SK-N-SH (cell line): ENCODE results near the gene MAGI2. TPM values are rescaled to one million over a fixed set of nuclear protein-coding genes. Genes with fewer than 3 reads are reported as not detected.
"Not testable (repeated sequence)": the region's sequence is repeated elsewhere in the genome, so short reads cannot be mapped to it uniquely, and the experiment has no call there.

Source experiments
- CTCF ChIA-PET: fragments of 300-600, 350-600 bp; formaldehyde crosslinking; extraction: SDS; loops from one replicate; lab custom pipeline; 2021; lab: Yijun Ruan, JAX
- POLR2A ChIA-PET: fragments of 350-600 bp; sonication (Branson Sonifier 250); formaldehyde crosslinking; extraction: SDS; loops from one replicate; lab custom pipeline; 2020; ENCODE audit warnings: antibody characterized with exemption, inconsistent platforms; lab: Yijun Ruan, JAX
- DNase-seq: peaks from one replicate; pipeline ENCODE4 v3.0.0; 2012
- H2AFZ ChIP-seq: fragments of 200-600 bp; sonication (generic); 2 replicates; pipeline ENCODE4 v1.8.1; 2016; ENCODE audit warnings: antibody characterized with exemption, mild to moderate bottlenecking, low read depth
- H3F3A ChIP-seq: fragments of 200-600 bp; sonication (generic); replicated peaks from 2 replicates; pipeline ENCODE3; 2016; ENCODE audit warnings: antibody characterized with exemption, mild to moderate bottlenecking; ENCODE audit not compliant: insufficient read depth
- H3K27ac ChIP-seq, 2 experiments: fragments of 200-500 bp in 1 of 2; fragments of 200-600 bp in 1 of 2; sonication (Bioruptor generic) in 1 of 2; sonication (generic), shearing (Covaris generic) in 1 of 2; 2 replicates each; pipeline versions ENCODE4 v1.5.1 to v1.6.1; 2014 to 2016; ENCODE audit warnings: low read depth in 2 of 2, inconsistent platforms in 1 of 2, low read length in 1 of 2, mild to moderate bottlenecking in 1 of 2, mixed read lengths in 1 of 2
- H3K27me3 ChIP-seq: fragments of 200-600 bp; sonication (generic), shearing (Covaris generic); 2 replicates; pipeline ENCODE4 v1.6.1; 2016; ENCODE audit warnings: mixed run types; ENCODE audit not compliant: insufficient read depth
- H3K36me3 ChIP-seq, 2 experiments: fragments of 200-500 bp in 1 of 2; fragments of 200-600 bp in 1 of 2; sonication (Bioruptor generic) in 1 of 2; sonication (generic) in 1 of 2; replicated peaks in 1 of 2; 2 replicates each; pipeline versions ENCODE3 to v1.5.1; 2014 to 2016; ENCODE audit warnings: low read length in 1 of 2, mild to moderate bottlenecking in 1 of 2; ENCODE audit not compliant: insufficient read depth in 2 of 2, control insufficient read depth in 1 of 2
- H3K4me1 ChIP-seq, 2 experiments: fragments of 200-500 bp in 1 of 2; fragments of 200-600 bp in 1 of 2; sonication (Bioruptor generic) in 1 of 2; sonication (generic), shearing (Covaris generic) in 1 of 2; 2 replicates each; pipeline versions ENCODE4 v1.5.1 to v1.6.1; 2014 to 2016; ENCODE audit warnings: low read depth in 1 of 2, low read length in 1 of 2, mixed run types in 1 of 2; ENCODE audit not compliant: insufficient read depth in 2 of 2, control insufficient read depth in 1 of 2
- H3K4me2 ChIP-seq: fragments of 200-600 bp; sonication (generic), shearing (Covaris generic); 2 replicates; pipeline ENCODE4 v1.6.1; 2017; ENCODE audit warnings: mixed run types
- H3K4me3 ChIP-seq, 2 experiments: fragments of 200-500 bp in 1 of 2; fragments of 200-600 bp in 1 of 2; sonication (Bioruptor generic) in 1 of 2; sonication (generic), shearing (Covaris generic) in 1 of 2; 2 replicates each; pipeline versions ENCODE4 v1.5.1 to v1.8.1; 2014 to 2016; ENCODE audit warnings: low read depth in 2 of 2, inconsistent platforms in 1 of 2, low read length in 1 of 2, mild to moderate bottlenecking in 1 of 2, mixed read lengths in 1 of 2, moderate library complexity in 1 of 2
- H3K79me2 ChIP-seq: fragments of 200-600 bp; sonication (generic); 2 replicates; pipeline ENCODE4 v1.8.1; 2017; ENCODE audit warnings: mild to moderate bottlenecking; ENCODE audit not compliant: insufficient read depth
- H3K9ac ChIP-seq: fragments of 200-600 bp; sonication (generic); 2 replicates; pipeline ENCODE4 v1.6.1; 2017; ENCODE audit warnings: mixed run types
- H3K9me2 ChIP-seq: fragments of 200-600 bp; sonication (generic); 2 replicates; pipeline ENCODE4 v1.6.1; 2017; ENCODE audit warnings: mixed run types
- H3K9me3 ChIP-seq: fragments of 200-600 bp; sonication (generic); 2 replicates; pipeline ENCODE4 v1.6.1; 2017; ENCODE audit warnings: mixed run types, mild to moderate bottlenecking, moderate library complexity
- H4K20me1 ChIP-seq: fragments of 200-600 bp; sonication (generic); 2 replicates; pipeline ENCODE4 v1.6.1; 2017; ENCODE audit warnings: mild to moderate bottlenecking, mixed run types; ENCODE audit not compliant: insufficient read depth
- ELF1 ChIP-seq: IDR thresholded peaks from 2 replicates; pipeline ENCODE4 v1.4.0; 2012
- EP300 ChIP-seq, 2 experiments: IDR thresholded peaks; 2 replicates each; pipeline versions ENCODE4 v1.4.0 to v1.6.1; 2012; ENCODE audit warnings: borderline replicate concordance in 1 of 2, low read depth in 1 of 2, low read length in 1 of 2
- EZH2phosphoT487 ChIP-seq: fragments of 200-600 bp; sonication (generic); IDR thresholded peaks from 2 replicates; pipeline ENCODE4 v1.6.1; 2017; ENCODE audit warnings: low read depth, mixed run types, mild to moderate bottlenecking, antibody characterized with exemption, moderate library complexity, borderline replicate concordance
- FOSL2 ChIP-seq: IDR thresholded peaks from 2 replicates; pipeline ENCODE4 v1.4.0; 2012; ENCODE audit warnings: low read depth, mild to moderate bottlenecking, moderate library complexity, borderline replicate concordance
- FOXM1 ChIP-seq: IDR thresholded peaks from 2 replicates; pipeline ENCODE4 v1.4.0; 2012; ENCODE audit warnings: low read depth, mild to moderate bottlenecking
- GABPA ChIP-seq: IDR thresholded peaks from 2 replicates; pipeline ENCODE4 v1.4.0; 2012; ENCODE audit warnings: low read depth, mild to moderate bottlenecking
- JUND ChIP-seq: IDR thresholded peaks from 2 replicates; pipeline ENCODE4 v1.4.0; 2012
- NFIC ChIP-seq: IDR thresholded peaks from 2 replicates; pipeline ENCODE4 v1.4.0; 2012; ENCODE audit warnings: borderline replicate concordance
- POLR2AphosphoS5 ChIP-seq: IDR thresholded peaks from 2 replicates; pipeline ENCODE4 v1.6.1; 2012; ENCODE audit warnings: low read depth, low read length
- RAD21 ChIP-seq: IDR thresholded peaks from 2 replicates; pipeline ENCODE4 v1.6.1; 2012; ENCODE audit warnings: mild to moderate bottlenecking, low read length
- RCOR1 ChIP-seq: fragments of 150-350 bp; IDR thresholded peaks from 2 replicates; pipeline ENCODE4 v1.6.1; 2017; ENCODE audit warnings: antibody characterized with exemption, low read length
- RFX5 ChIP-seq: IDR thresholded peaks from 2 replicates; pipeline ENCODE4 v1.6.1; 2012; ENCODE audit warnings: mild to moderate bottlenecking, improper control_type of control experiment, low read length
- RXRA ChIP-seq: IDR thresholded peaks from 2 replicates; pipeline ENCODE4 v1.4.0; 2012; ENCODE audit warnings: low read depth, mild to moderate bottlenecking, borderline replicate concordance
- TCF12 ChIP-seq: IDR thresholded peaks from 2 replicates; pipeline ENCODE4 v1.4.0; 2012
- TEAD4 ChIP-seq: IDR thresholded peaks from 2 replicates; pipeline ENCODE4 v1.4.0; 2012; ENCODE audit warnings: mild to moderate bottlenecking, borderline replicate concordance; ENCODE audit not compliant: insufficient read depth
- WGBS: methylation state at CpG from one replicate; pipeline ENCODE4 v1.1.6; 2017; ENCODE audit warnings: low lambda C conversion rate; 5-methylcytosine and 5-hydroxymethylcytosine counted together
- polyA plus RNA-seq, 3 experiments: library from polyadenylated mRNA; depleted of rRNA; stranded (reverse); fragments of >200 nt; gene quantifications; 2 replicates each; pipeline ENCODE4 v1.2.3, GENCODE V29; 2012
- TF ChIP-seq, protein P1 (sequence below): IDR thresholded peaks from 2 replicates; pipeline ENCODE4 v1.4.0; 2012; ENCODE audit warnings: low read depth
- TF ChIP-seq, protein P2 (sequence below): IDR thresholded peaks from 2 replicates; pipeline ENCODE4; 2012
- TF ChIP-seq, protein P3 (sequence below): fragments of 150-350 bp; IDR thresholded peaks from 2 replicates; pipeline ENCODE4 v1.6.1; 2017; ENCODE audit warnings: antibody characterized with exemption, low read length, low read depth, borderline replicate concordance
- TF ChIP-seq, protein P4 (sequence below): IDR thresholded peaks from 2 replicates; pipeline ENCODE4 v1.4.0; 2012; ENCODE audit warnings: low read depth, borderline replicate concordance

MAGI2 gene
- polyA plus RNA-seq, 1 of the 3 experiments (the other 2 are of a cell fraction), result 1.1 TPM

DNA sequence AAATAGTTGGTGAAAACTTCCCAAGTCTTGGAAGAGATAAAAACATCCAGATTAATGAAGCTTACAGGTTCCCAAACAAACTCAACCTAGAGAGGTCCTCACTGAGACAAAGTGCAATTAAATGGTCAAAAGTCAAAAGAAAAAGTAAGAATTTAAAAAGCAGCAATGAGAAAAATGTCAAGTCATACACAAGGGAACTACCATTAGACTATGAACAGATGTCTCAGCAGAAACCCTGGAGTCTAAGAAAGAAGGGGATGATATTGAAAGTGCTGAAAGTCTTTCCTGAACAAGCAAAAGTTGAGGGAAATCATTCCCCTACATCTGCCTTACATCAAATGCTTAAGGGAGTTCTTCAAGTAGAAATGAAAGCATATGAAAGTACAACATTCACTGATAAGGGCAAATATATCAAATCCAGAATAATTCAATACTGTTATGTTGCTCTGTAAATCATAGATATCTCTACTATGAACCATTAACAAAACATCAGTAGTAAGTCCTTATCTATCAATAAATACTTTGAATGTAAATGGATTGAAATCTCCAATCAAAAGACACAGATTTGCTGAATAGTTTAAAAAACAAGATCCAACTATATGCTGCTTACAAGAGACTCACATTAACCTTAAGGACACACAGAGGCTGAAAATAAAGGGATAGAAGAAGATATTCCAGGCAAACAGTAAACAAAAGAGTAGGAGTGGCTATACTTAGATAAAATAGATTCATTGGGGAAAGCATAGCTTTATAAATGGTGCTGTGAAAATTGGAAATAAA, 1205.4 kb downstream of the MAGI2 start:
- H2AFZ ChIP-seq, result no peak overlapping the region
- ChIA-PET POLR2A (no interaction called here), CTCF (interaction anchor here (0.7 to 1.4 kb wide), 4 partner anchors 10 to 228 kb away, joined by 3 to 6 read pairs (median 3); no protein-coding TSS in a partner anchor)
- H3F3A ChIP-seq, result no peaks in the 10 kb centered on the region
- H3K4me2 ChIP-seq, result no peak overlapping the region
- TF ChIP-seq JUND, result no peak
- no peak for TF ChIP-seq EP300 (IDR thresholded peaks at IDR 0.05; ENCODE audit: borderline replicate concordance in 1 of 2, low read depth in 1 of 2, low read length in 1 of 2)
- TF ChIP-seq, protein P1, sequence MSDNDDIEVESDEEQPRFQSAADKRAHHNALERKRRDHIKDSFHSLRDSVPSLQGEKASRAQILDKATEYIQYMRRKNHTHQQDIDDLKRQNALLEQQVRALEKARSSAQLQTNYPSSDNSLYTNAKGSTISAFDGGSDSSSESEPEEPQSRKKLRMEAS, result no peak
- TF ChIP-seq TEAD4, result no peak
- no peak for DNase-seq
- H3K27me3 ChIP-seq, result no peaks in the 10 kb centered on the region
- H3K36me3 ChIP-seq, result no peaks in the 10 kb centered on the region
- H3K4me1 ChIP-seq, result no peaks in the 10 kb centered on the region
- H3K9ac ChIP-seq, result no peak overlapping the region
- no peaks in the 10 kb centered on the region for H4K20me1 ChIP-seq
- peaks cover 28% of the 10 kb centered on the region; the same call in 1 of the 2 replicates for H3K9me3 ChIP-seq
- no peaks in the 10 kb centered on the region for H3K79me2 ChIP-seq
- no peaks in the 10 kb centered on the region for H3K9me2 ChIP-seq
- no peak overlapping the region for H3K4me3 ChIP-seq
- no peak overlapping the region for H3K27ac ChIP-seq

DNA sequence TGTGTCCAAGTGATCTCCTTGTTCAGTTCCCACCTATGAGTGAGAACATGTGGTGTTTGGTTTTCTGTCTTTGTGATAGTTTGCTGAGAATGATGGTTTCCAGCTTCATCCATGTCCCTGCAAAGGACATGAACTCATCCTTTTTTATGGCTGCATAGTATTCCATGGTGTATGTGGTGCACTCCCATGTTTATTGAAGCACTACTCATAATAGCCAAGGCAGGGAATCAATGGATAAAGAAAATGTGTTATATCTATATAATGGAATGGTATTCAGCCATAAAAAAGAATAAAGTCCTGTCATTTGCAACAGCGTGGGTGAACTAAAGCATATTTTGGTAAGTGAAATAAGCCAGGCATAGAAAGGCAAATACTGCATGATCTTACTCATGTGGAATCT, 1213.3 kb downstream of the MAGI2 start:
- H3K4me2 ChIP-seq, H3K27me3 ChIP-seq, DNase-seq, H3K4me3 ChIP-seq, H3K9ac ChIP-seq, H3K9me2 ChIP-seq, H3K36me3 ChIP-seq, H3K27ac ChIP-seq, H3K4me1 ChIP-seq, H3F3A ChIP-seq, POLR2A ChIA-PET, H3K9me3 ChIP-seq, H2AFZ ChIP-seq, H3K79me2 ChIP-seq, H4K20me1 ChIP-seq: not testable (repeated sequence)
- CTCF ChIA-PET, result interaction anchor here (1.2 kb wide), 1 partner anchor 220 kb away, joined by 3 read pairs; no protein-coding TSS in a partner anchor
- 90% methylated on average over 1 of the region's 1 CpG for WGBS

DNA sequence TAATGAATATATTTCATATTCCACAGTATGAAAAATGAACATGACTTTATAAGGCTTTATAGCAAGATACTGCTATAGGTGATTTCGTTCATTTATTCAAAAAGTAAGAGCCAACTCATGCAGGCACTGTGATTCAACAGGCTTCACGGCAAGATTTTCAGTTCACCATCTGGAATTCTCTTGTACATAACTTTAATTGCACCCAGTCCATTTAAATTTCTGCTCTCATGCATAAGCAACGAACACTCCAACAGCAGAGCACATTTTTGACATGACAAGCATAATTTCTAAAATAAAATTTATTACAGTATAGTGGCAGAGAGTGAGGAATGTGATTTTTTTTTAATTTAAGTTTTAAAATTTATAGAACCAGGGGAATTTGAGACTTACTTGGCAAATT, 1218.8 kb downstream of the MAGI2 start:
- H3K4me3 ChIP-seq, result no peak overlapping the region
- H3K4me1 ChIP-seq, result peaks cover 0 to 3% of the 10 kb centered on the region in 2 experiments; a peak in 2 of 4 replicates
- H3K27me3 ChIP-seq, result no peaks in the 10 kb centered on the region
- ChIA-PET POLR2A (no interaction called here), CTCF (no interaction called here)
- no peaks in the 10 kb centered on the region for H3K9me2 ChIP-seq
- no peaks in the 10 kb centered on the region for H3K79me2 ChIP-seq
- no peak for TF ChIP-seq EP300 (IDR thresholded peaks at IDR 0.05; ENCODE audit: borderline replicate concordance in 1 of 2, low read depth in 1 of 2, low read length in 1 of 2)
- TF ChIP-seq POLR2AphosphoS5, result no peak
- TF ChIP-seq RXRA, result no peak
- no peak for TF ChIP-seq TCF12
- no peak for TF ChIP-seq RAD21
- no peak for TF ChIP-seq RFX5
- TF ChIP-seq TEAD4, result no peak
- no peak for TF ChIP-seq ELF1
- TF ChIP-seq NFIC, result no peak
- TF ChIP-seq, protein P2, sequence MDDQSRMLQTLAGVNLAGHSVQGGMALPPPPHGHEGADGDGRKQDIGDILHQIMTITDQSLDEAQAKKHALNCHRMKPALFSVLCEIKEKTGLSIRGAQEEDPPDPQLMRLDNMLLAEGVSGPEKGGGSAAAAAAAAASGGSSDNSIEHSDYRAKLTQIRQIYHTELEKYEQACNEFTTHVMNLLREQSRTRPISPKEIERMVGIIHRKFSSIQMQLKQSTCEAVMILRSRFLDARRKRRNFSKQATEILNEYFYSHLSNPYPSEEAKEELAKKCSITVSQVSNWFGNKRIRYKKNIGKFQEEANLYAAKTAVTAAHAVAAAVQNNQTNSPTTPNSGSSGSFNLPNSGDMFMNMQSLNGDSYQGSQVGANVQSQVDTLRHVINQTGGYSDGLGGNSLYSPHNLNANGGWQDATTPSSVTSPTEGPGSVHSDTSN, result no peak
- no peak for TF ChIP-seq FOSL2
- TF ChIP-seq, protein P3, sequence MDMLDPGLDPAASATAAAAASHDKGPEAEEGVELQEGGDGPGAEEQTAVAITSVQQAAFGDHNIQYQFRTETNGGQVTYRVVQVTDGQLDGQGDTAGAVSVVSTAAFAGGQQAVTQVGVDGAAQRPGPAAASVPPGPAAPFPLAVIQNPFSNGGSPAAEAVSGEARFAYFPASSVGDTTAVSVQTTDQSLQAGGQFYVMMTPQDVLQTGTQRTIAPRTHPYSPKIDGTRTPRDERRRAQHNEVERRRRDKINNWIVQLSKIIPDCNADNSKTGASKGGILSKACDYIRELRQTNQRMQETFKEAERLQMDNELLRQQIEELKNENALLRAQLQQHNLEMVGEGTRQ, result no peak
- TF ChIP-seq GABPA, result no peak
- TF ChIP-seq EZH2phosphoT487, result no peak
- no peak for TF ChIP-seq RCOR1
- TF ChIP-seq, protein P4, sequence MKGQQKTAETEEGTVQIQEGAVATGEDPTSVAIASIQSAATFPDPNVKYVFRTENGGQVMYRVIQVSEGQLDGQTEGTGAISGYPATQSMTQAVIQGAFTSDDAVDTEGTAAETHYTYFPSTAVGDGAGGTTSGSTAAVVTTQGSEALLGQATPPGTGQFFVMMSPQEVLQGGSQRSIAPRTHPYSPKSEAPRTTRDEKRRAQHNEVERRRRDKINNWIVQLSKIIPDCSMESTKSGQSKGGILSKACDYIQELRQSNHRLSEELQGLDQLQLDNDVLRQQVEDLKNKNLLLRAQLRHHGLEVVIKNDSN, result no peak
- TF ChIP-seq JUND, result no peak
- TF ChIP-seq FOXM1, result no peak
- DNase-seq, result no peak
- H3K9me3 ChIP-seq, result no peaks in the 10 kb centered on the region
- H3K36me3 ChIP-seq, result no peaks in the 10 kb centered on the region
- no peak overlapping the region for H3K4me2 ChIP-seq
- no peak overlapping the region; a peak in 1 of 4 replicates for H3K27ac ChIP-seq
- WGBS, result 68% methylated on average over 3 of the region's 3 CpGs
- no peaks in the 10 kb centered on the region for H4K20me1 ChIP-seq
- H2AFZ ChIP-seq, result no peak overlapping the region
- no peak overlapping the region for H3K9ac ChIP-seq
- H3F3A ChIP-seq, result peaks cover 7% of the 10 kb centered on the region
